HG03045 (cell line): Measurements from ENCODE around the gene MARK2.

Source experiments
- ATAC-seq: cut with Tn5 transposase; IDR thresholded peaks from one replicate; pipeline ENCODE4 v1.9.1; 2021; ENCODE audit warnings: mild to moderate bottlenecking, moderate library complexity; ENCODE audit not compliant: unreplicated experiment

The MARK2 gene

DNA sequence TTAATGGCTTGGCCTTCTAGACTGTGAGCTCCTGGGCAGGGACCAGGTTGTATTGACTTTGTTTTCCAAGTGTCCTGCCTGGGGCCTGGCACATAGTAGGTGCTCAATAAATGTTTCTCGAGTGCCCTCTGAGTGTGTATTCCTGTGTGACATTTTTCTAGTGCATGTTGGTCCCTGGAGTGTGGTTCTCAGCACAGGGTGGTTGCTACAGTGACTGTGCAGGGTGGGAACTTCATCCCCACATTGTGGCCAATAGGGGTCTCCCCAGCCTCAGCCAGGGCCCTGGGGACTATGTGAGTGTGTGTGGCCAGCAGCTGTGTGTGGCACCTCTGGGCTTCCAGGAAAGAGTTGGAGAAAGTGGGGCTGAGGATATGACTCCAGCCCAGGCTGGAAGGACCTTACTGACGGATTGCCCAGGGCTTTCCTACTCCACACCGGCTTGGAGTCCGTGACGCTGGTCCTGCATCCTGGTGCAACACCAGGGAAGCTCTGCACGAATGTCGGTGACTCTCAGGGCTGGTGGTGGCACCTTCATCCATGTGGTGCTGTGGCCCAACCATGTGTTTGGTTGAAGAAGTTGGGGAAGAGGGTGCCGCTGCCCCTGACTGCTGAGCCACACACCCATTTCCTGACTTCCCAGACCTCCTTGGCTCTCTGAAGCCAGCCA is 9.0 kb upstream of the MARK2 start:
- ATAC-seq: no peak

- ATAC-seq: no peak
These were observed 7.6 kb upstream of the MARK2 start for GRCh38 chr11:63831326-63831725.

DNA sequence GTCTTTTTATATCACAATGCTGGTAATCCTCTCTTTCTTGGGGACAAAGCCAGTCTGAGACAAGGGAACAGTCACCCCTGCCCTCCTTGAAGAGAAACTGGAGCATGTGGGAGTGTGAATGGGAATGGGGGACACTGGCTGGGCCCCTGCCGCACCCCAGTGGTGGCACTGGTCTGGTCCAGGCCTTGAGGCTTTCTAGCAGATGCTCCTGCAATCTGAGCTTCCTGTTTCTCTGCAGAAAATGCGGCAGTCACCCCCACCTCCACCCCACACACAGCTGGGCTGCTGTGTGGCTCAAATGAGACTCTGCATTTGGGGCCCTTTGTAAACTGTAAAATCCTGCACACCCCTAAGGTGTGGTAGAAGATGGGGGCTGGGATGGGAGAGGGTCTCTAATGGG is 6.6 kb upstream of the MARK2 start:
- no peak for ATAC-seq

GRCh38 chr11:63833048-63833447 is 5.9 kb upstream of the MARK2 start:
- no peak for ATAC-seq

GRCh38 chr11:63834535-63835157 is 4.3 kb upstream of the MARK2 start:
- ATAC-seq: no peak

DNA sequence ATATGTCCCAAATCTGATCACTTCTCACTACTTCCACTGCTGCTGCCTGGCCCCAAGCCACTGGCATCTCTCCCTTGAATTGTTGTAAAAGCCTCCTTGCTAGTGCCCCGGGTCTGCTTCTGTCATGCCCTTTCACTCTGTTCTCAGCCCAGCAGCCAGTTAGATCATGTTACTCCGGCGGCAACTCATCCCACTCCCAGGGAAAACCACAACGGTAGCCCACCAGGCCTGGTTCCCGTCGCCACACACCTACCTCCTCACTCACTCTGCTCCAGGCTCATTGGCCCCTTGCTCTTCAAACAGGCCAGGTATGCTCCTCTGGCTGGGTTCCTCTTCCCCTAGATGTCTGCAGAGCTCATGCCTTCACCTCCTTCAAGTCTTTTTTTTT is 3.8 kb upstream of the MARK2 start:
- no peak for ATAC-seq

GRCh38 chr11:63837027-63837688 is 1.8 kb upstream of the MARK2 start:
- no peak for ATAC-seq

- ATAC-seq: no peak
These were observed 1.2 kb upstream of the MARK2 start for GRCh38 chr11:63837739-63838138.

DNA sequence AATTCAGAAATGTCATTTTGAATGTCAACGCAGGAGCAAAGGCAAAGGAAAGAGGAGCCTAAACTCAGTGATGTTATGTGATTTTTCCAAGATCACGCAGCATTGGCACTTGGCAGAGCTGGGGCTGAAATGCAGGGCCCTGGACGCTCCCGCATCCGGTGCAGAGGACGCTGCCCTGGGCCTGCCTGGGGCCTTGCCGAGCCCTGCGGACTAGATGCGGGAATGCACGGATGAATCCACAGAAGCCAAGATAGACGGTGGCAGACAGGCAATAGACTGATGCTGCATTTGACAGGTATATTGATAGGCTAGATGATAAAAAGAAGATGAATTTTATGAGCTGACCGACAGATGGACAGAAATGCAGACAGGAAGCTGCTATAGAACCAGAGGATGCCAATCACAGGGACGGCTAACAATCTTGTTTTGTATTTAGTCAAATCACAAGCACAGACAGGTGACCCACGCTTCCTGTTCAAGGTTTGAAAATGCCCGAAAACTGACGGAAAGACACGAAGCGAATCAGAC is 696 bp upstream of the MARK2 start:
- no peak for ATAC-seq

- ATAC-seq: peak; percentile 1
These were observed 822 bp downstream of the MARK2 start for GRCh38 chr11:63839508-63840355.

- ATAC-seq: no peak
These were observed 1.6 kb downstream of the MARK2 start for GRCh38 chr11:63840356-63841060.

DNA sequence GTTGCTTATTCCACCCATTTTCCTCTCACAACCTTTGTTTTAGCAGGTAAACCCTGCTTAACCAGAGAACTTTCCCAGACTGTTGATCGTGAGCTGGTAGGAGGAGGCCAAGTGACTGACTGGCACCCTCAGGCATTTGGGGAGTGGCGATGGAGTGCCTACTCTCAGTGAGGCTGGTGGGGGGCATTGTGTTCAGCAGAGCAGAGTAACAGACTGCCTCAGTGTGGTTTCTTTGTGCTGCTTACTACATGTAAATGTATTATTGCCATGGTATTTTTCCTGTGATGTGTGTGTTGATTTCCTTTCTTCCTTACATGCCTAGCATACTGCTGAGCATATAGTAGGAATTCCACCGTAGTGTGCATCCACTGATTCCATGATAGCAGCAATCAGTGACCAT is 2.6 kb downstream of the MARK2 start:
- no peak for ATAC-seq

GRCh38 chr11:63843041-63843440 is 4.1 kb downstream of the MARK2 start:
- ATAC-seq: no peak

- no peak for ATAC-seq
These were observed 5.9 kb downstream of the MARK2 start for GRCh38 chr11:63844836-63845235.

DNA sequence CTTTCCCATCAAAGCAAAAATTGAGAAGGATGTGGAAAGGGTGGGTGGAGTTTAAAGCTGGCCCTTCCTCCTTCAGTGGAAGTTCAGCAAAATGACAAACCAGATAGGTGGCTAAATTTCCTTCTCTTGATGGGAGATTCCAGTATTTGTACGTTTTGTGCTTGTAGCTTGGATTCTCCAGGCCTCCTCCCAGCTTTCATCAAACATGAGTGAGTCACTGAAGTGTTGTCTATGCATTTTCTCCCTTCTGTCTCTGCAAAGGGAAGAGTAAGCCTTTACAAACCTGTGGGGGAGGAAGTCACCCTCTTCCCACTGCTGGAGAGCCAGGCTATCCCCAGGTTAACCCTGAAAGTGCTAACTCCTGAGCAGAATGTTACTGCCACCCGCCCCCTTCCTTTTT is 6.4 kb downstream of the MARK2 start:
- ATAC-seq: no peak

- ATAC-seq: no peak
These were observed 7.0 kb downstream of the MARK2 start for GRCh38 chr11:63845911-63846310.

- ATAC-seq: no peak
These were observed 8.0 kb downstream of the MARK2 start for GRCh38 chr11:63846897-63847296.

- ATAC-seq: no peak
These were observed 8.5 kb downstream of the MARK2 start for GRCh38 chr11:63847363-63847762.

DNA sequence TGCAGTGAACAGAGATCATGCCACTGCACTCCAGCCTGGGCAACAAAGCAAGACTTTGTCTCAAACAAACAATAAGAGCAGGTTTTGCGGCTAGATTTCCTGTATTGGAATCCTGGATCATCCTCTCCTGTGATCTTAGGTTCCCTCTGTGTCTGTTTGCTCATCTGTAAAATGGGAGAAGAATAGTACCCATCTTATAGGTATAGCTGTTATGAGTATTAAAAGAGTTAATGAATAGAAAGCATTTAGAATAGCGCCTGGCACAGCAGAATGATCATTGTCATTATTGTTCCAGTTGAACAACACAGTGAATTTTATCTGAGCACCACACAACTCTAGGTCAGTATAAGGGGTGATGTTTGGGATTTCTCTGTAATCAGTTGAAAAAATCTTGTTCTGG is 10.8 kb downstream of the MARK2 start:
- no peak for ATAC-seq

DNA sequence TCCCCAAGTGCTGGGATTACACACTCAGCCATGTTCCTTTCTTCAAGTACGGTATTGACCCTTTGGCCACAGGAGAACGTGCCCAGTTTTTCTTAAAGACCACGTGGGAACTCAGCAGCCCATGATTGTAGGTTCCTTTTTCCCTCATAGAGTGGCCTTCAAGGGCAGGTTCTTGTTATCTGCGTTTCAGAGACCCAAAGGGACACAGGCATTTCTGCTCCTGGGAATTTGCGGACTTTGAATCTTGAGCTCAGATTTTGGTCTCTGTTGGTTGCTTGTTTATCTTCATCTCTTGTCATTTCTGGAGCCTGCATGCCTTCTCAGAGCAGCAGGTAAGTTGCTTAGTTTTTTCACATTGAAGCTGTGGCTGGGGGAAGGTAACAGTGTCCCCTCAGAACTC is 12.0 kb downstream of the MARK2 start:
- ATAC-seq: no peak

- no peak for ATAC-seq
These were observed 12.5 kb downstream of the MARK2 start for GRCh38 chr11:63851364-63851763.
